DMS114 treated with DMSO at 0.1 percent for 48 hours (cell line): Measurements from ENCODE around the gene WDR86.

Experiments
- DNase-seq: peaks from one replicate; lab custom pipeline; 2025; ENCODE audit not compliant: unreplicated experiment; lab: John Stamatoyannopoulos, UW

The WDR86 gene

GRCh38 chr7:151380199-151381097, 29.4 kb downstream of the WDR86 start:
- no peak for DNase-seq

GRCh38 chr7:151379534-151380198, 30.2 kb downstream of the WDR86 start:
- DNase-seq = no peak

- DNase-seq = no peak
Measured at GRCh38 chr7:151379193-151379520, 30.7 kb downstream of the WDR86 start.

- no peak for DNase-seq
Measured at GRCh38 chr7:151378496-151379192, 31.2 kb downstream of the WDR86 start.

GRCh38 chr7:151378011-151378410, 31.8 kb downstream of the WDR86 start:
- DNase-seq = no peak

- DNase-seq = no peak
Measured at GRCh38 chr7:151377406-151377805, 32.4 kb downstream of the WDR86 start.

- DNase-seq = no peak
Measured at GRCh38 chr7:151376218-151376902, 33.5 kb downstream of the WDR86 start.

GRCh38 chr7:151375530-151376217, 34.2 kb downstream of the WDR86 start:
- DNase-seq = no peak

GRCh38 chr7:151374726-151375125, 35.1 kb downstream of the WDR86 start:
- DNase-seq = no peak

GRCh38 chr7:151374139-151374538, 35.7 kb downstream of the WDR86 start:
- DNase-seq = no peak

- no peak for DNase-seq
Measured at GRCh38 chr7:151373599-151373998, 36.2 kb downstream of the WDR86 start.

GRCh38 chr7:151372612-151373265, 37.1 kb downstream of the WDR86 start:
- DNase-seq = no peak

GRCh38 chr7:151371266-151371665, 38.6 kb downstream of the WDR86 start:
- DNase-seq = no peak

- DNase-seq = peak; percentile 63
Measured at GRCh38 chr7:151368136-151368571, 41.7 kb downstream of the WDR86 start.

- no peak for DNase-seq
Measured at GRCh38 chr7:151367284-151367683, 42.6 kb downstream of the WDR86 start.

- DNase-seq = no peak
Measured at GRCh38 chr7:151366880-151367222, 43.0 kb downstream of the WDR86 start.

- no peak for DNase-seq
Measured at GRCh38 chr7:151366166-151366879, 43.5 kb downstream of the WDR86 start.

GRCh38 chr7:151363182-151363581, 46.7 kb downstream of the WDR86 start:
- DNase-seq = no peak

- no peak for DNase-seq
Measured at GRCh38 chr7:151361193-151361959, 48.5 kb downstream of the WDR86 start.
